B cell (primary cell): ENCODE measurements around the gene MGA. TPM values are rescaled to one million over a fixed set of nuclear protein-coding genes. Genes with fewer than 3 reads are reported as not detected.

Experiments
- ATAC-seq: fragments of 200-7000 bp; cut with Tn5 transposase; one replicate; pipeline ENCODE4 v1.10.0; 2021; ENCODE audit warnings: low read depth, mild to moderate bottlenecking, moderate number of reproducible peaks, moderate library complexity
- CTCF ChIA-PET: fragments of 350-600 bp; sonication (Branson Sonifier 250); formaldehyde crosslinking; loops from one replicate; lab custom pipeline; 2021; ENCODE audit warnings: antibody characterized with exemption, inconsistent platforms; lab: Charles Lee
- POLR2A ChIA-PET: fragments of 350-600 bp; sonication (Branson Sonifier 250); formaldehyde crosslinking; loops from one replicate; lab custom pipeline; 2021; ENCODE audit warnings: antibody characterized with exemption; lab: Charles Lee
- DNase-seq: peaks from one replicate; pipeline ENCODE4 v3.0.0; 2013
- H2AFZ ChIP-seq: 2 replicates; pipeline ENCODE4 v1.6.1; 2012; ENCODE audit warnings: mild to moderate bottlenecking, low read depth, low read length; ENCODE audit not compliant: insufficient read depth, poor library complexity, severe bottlenecking
- H3K27ac ChIP-seq, 2 donors: 1 replicate in 1 of 2; 2 replicates in 1 of 2; pipeline ENCODE4 v1.5.1; 2012 to 2013; ENCODE audit warnings: low read length in 2 of 2, mild to moderate bottlenecking in 2 of 2, moderate library complexity in 1 of 2
- H3K27me3 ChIP-seq, 4 experiments: fragments of 200-600 bp in 1 of 4; sonication (generic) in 1 of 4; replicated peaks in 1 of 4; 1 replicate in 2 of 4; 2 replicates in 2 of 4; pipeline versions ENCODE4 v1.6.1 to v1.7.0; 2013 to 2016; ENCODE audit warnings: low read length in 3 of 4, mild to moderate bottlenecking in 2 of 4, mixed read lengths in 1 of 4, moderate library complexity in 1 of 4; ENCODE audit not compliant: insufficient read depth in 4 of 4, control insufficient read depth in 3 of 4; ENCODE audit errors: control extremely low read depth in 1 of 4
- H3K36me3 ChIP-seq, 2 experiments: replicated peaks in 1 of 2; 1 replicate in 1 of 2; 2 replicates in 1 of 2; pipeline versions ENCODE4 v1.6.1 to v1.7.1; 2013; ENCODE audit warnings: low read length in 1 of 2; ENCODE audit not compliant: insufficient read depth in 2 of 2, control insufficient read depth in 1 of 2; ENCODE audit errors: control extremely low read depth in 1 of 2, extremely low read depth in 1 of 2
- H3K4me1 ChIP-seq, 2 donors: fragments of 200-600 bp in 1 of 2; sonication (generic) in 1 of 2; 1 replicate in 1 of 2; 2 replicates in 1 of 2; pipeline versions ENCODE4 v1.5.1 to v1.6.1; 2013 to 2017; ENCODE audit warnings: low read length in 2 of 2; ENCODE audit not compliant: control insufficient read depth in 2 of 2, insufficient read depth in 2 of 2
- H3K4me2 ChIP-seq: replicated peaks from 2 replicates; pipeline ENCODE3; 2012; ENCODE audit warnings: mild to moderate bottlenecking, low read depth, low read length; ENCODE audit not compliant: poor library complexity, severe bottlenecking
- H3K4me3 ChIP-seq, 5 experiments: fragments of 200-600 bp in 1 of 5; sonication (generic) in 1 of 5; 1 replicate in 3 of 5; 2 replicates in 2 of 5; pipeline versions ENCODE4 v1.5.1 to v1.7.0; 2011 to 2016; ENCODE audit warnings: low read length in 4 of 5, mild to moderate bottlenecking in 4 of 5, low read depth in 2 of 5, control low read depth in 1 of 5, moderate library complexity in 1 of 5; ENCODE audit not compliant: insufficient read depth in 1 of 5; ENCODE audit errors: control extremely low read depth in 1 of 5, extremely low read depth in 1 of 5
- H3K79me2 ChIP-seq: fragments of 200-600 bp; sonication (generic); one replicate; pipeline ENCODE4 v1.6.0; 2016; ENCODE audit warnings: low read length; ENCODE audit not compliant: control insufficient read depth, insufficient read depth
- H3K9ac ChIP-seq: fragments of 200-600 bp; sonication (generic); 2 replicates; pipeline ENCODE4 v1.6.1; 2017; ENCODE audit warnings: mild to moderate bottlenecking, low read length, moderate library complexity
- H3K9me3 ChIP-seq, 3 donors: one replicate each; pipeline versions ENCODE4 v1.6.1 to v1.7.1; 2013; ENCODE audit warnings: low read length in 2 of 3; ENCODE audit not compliant: control insufficient read depth in 2 of 3, insufficient read depth in 1 of 3; ENCODE audit errors: control extremely low read depth in 1 of 3
- H4K20me1 ChIP-seq: 2 replicates; pipeline ENCODE4 v1.6.0; 2012; ENCODE audit warnings: mild to moderate bottlenecking, low read length; ENCODE audit not compliant: insufficient read depth, control insufficient read depth, poor library complexity, severe bottlenecking
- H3K27ac Mint-ChIP-seq: one replicate; pipeline ENCODE4 v1.8.0; 2021; ENCODE audit warnings: mixed read lengths
- H3K27me3 Mint-ChIP-seq: one replicate; pipeline ENCODE4 v1.8.0; 2021; ENCODE audit warnings: mixed read lengths
- H3K4me1 Mint-ChIP-seq: one replicate; pipeline ENCODE4 v1.8.0; 2021; ENCODE audit warnings: mixed read lengths
- H3K4me3 Mint-ChIP-seq: one replicate; pipeline ENCODE4 v1.8.0; 2021; ENCODE audit warnings: mixed read lengths
- H3K9me3 Mint-ChIP-seq: one replicate; pipeline ENCODE4 v1.8.0; 2022; ENCODE audit warnings: mixed read lengths; ENCODE audit not compliant: insufficient read depth
- EZH2 ChIP-seq: IDR thresholded peaks from 2 replicates; pipeline ENCODE4 v1.6.1; 2012; ENCODE audit warnings: borderline replicate concordance, low read depth, mild to moderate bottlenecking, moderate library complexity, low read length; ENCODE audit not compliant: insufficient read depth, poor library complexity, severe bottlenecking
- WGBS: methylation state at CpG from one replicate; pipeline ENCODE4 v1.1.5; 2013; ENCODE audit warnings: missing lambda C conversion rate; ENCODE audit not compliant: insufficient coverage; 5-methylcytosine and 5-hydroxymethylcytosine counted together
- intact Hi-C: fragments of 100-400 bp; cut with micrococcal nuclease; formaldehyde crosslinking; loops from one replicate; pipeline ENCODE4 v1.10.0; 2022
- polyA plus RNA-seq: library from polyadenylated mRNA; depleted of rRNA; stranded (reverse); fragments of >200 nt; gene quantifications from 2 replicates; pipeline ENCODE4 v1.2.3, GENCODE V29; 2012
- total RNA-seq, 2 donors: library from RNA; stranded (reverse); fragments of 120-200 nt in 1 of 2; gene quantifications; 1 replicate in 1 of 2; 2 replicates in 1 of 2; pipeline versions ENCODE4 v1.2.3 to v1.2.4, GENCODE V29; 2013 to 2022
- TF ChIP-seq, protein P1 (sequence below): fragments of 200-600 bp; IDR thresholded peaks from one replicate; pipeline ENCODE4 v1.8.0; 2022; ENCODE audit warnings: antibody characterized with exemption, mild to moderate bottlenecking

Gene MGA
- total and polyA plus RNA-seq, 2 donors (not counting 1 experiment from before 2014, with no cell fraction given), result 5.4 to 79.7 TPM

DNA sequence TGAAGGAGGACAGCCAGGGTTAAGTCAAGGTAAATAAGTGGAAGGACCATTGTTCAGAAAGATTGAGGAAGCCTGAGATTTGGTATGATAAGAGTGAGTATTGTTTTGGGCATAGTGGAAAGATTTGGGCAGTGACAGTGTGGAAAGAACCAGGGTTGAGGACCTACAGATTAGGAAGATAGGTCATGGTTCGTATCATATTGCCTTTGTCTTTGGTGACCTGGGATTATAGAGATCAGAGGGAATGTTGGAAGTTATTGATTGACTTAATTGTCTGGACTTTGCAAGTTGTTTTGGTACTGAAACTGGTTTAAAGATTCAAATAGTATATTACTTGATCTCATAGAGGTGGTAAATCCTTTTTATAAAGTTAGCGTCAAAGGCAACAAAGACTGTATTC is 23.1 kb upstream of the MGA start:
- no peaks in the 10 kb centered on the region for H3K27me3 Mint-ChIP-seq
- H3K27ac ChIP-seq, result no peak overlapping the region
- CTCF ChIA-PET, result no interaction called here
- H3K4me3 ChIP-seq, result no peak overlapping the region
- intact Hi-C loops, result no loop called here
- H3K9me3 ChIP-seq, result peaks cover 0 to 2% (median 0%) of the 10 kb centered on the region in 3 donors
- ATAC-seq (no peak), DNase-seq (no peak)
- H3K27me3 ChIP-seq, result no peaks in the 10 kb centered on the region
- no peak overlapping the region for H3K9ac ChIP-seq
- peaks cover 7 to 14% of the 10 kb centered on the region in 2 donors for H3K4me1 ChIP-seq
- no peak overlapping the region for H2AFZ ChIP-seq
- no peaks in the 10 kb centered on the region for H4K20me1 ChIP-seq
- TF ChIP-seq, protein P1, sequence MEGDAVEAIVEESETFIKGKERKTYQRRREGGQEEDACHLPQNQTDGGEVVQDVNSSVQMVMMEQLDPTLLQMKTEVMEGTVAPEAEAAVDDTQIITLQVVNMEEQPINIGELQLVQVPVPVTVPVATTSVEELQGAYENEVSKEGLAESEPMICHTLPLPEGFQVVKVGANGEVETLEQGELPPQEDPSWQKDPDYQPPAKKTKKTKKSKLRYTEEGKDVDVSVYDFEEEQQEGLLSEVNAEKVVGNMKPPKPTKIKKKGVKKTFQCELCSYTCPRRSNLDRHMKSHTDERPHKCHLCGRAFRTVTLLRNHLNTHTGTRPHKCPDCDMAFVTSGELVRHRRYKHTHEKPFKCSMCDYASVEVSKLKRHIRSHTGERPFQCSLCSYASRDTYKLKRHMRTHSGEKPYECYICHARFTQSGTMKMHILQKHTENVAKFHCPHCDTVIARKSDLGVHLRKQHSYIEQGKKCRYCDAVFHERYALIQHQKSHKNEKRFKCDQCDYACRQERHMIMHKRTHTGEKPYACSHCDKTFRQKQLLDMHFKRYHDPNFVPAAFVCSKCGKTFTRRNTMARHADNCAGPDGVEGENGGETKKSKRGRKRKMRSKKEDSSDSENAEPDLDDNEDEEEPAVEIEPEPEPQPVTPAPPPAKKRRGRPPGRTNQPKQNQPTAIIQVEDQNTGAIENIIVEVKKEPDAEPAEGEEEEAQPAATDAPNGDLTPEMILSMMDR, result no peak
- TF ChIP-seq EZH2, result no peak
- POLR2A ChIA-PET, result no interaction called here
- H3K79me2 ChIP-seq, result no peaks in the 10 kb centered on the region
- peaks cover 16% of the 10 kb centered on the region for H3K4me1 Mint-ChIP-seq
- no peak overlapping the region for H3K27ac Mint-ChIP-seq
- no peaks in the 10 kb centered on the region for H3K36me3 ChIP-seq
- no peaks in the 10 kb centered on the region for H3K9me3 Mint-ChIP-seq
- no peak overlapping the region for H3K4me3 Mint-ChIP-seq
- 92% methylated on average over 2 of the region's 2 CpGs for WGBS
- H3K4me2 ChIP-seq, result no peak overlapping the region

- H3K9ac ChIP-seq, result no peak overlapping the region
- H4K20me1 ChIP-seq, result no peaks in the 10 kb centered on the region
- no peak overlapping the region for H3K4me3 ChIP-seq
- Mint-ChIP-seq H3K27ac (no peak overlapping the region), H3K27me3 (no peaks in the 10 kb centered on the region), H3K4me1 (no peaks in the 10 kb centered on the region), H3K4me3 (no peak overlapping the region), H3K9me3 (no peaks in the 10 kb centered on the region)
- TF ChIP-seq, protein P1, result no peak
- TF ChIP-seq EZH2, result no peak
- DNase-seq, result no peak
- peaks cover 0 to 2% (median 0%) of the 10 kb centered on the region in 3 donors for H3K9me3 ChIP-seq
- H2AFZ ChIP-seq, result no peak overlapping the region
- H3K79me2 ChIP-seq, result no peaks in the 10 kb centered on the region
- ChIA-PET POLR2A (no interaction called here), CTCF (no interaction called here)
- WGBS, result no CpG with 5 or more reads among the region's 1 CpG
- no peak overlapping the region for H3K4me2 ChIP-seq
- intact Hi-C loops, result no loop called here
- no peaks in the 10 kb centered on the region for H3K27me3 ChIP-seq
- no peak for ATAC-seq
- H3K4me1 ChIP-seq, result no peaks in the 10 kb centered on the region
- H3K27ac ChIP-seq, result no peak overlapping the region
- no peaks in the 10 kb centered on the region for H3K36me3 ChIP-seq
Measured at GRCh38 chr15:41640985-41641384, 19.2 kb upstream of the MGA start.
